GM19397 (cell line): Measurements from ENCODE around the gene RAPSN.

Source experiments
- ATAC-seq: cut with Tn5 transposase; IDR thresholded peaks from one replicate; pipeline ENCODE4 v1.9.1; 2021; ENCODE audit warnings: mild to moderate bottlenecking, moderate library complexity; ENCODE audit not compliant: unreplicated experiment

Gene RAPSN

DNA sequence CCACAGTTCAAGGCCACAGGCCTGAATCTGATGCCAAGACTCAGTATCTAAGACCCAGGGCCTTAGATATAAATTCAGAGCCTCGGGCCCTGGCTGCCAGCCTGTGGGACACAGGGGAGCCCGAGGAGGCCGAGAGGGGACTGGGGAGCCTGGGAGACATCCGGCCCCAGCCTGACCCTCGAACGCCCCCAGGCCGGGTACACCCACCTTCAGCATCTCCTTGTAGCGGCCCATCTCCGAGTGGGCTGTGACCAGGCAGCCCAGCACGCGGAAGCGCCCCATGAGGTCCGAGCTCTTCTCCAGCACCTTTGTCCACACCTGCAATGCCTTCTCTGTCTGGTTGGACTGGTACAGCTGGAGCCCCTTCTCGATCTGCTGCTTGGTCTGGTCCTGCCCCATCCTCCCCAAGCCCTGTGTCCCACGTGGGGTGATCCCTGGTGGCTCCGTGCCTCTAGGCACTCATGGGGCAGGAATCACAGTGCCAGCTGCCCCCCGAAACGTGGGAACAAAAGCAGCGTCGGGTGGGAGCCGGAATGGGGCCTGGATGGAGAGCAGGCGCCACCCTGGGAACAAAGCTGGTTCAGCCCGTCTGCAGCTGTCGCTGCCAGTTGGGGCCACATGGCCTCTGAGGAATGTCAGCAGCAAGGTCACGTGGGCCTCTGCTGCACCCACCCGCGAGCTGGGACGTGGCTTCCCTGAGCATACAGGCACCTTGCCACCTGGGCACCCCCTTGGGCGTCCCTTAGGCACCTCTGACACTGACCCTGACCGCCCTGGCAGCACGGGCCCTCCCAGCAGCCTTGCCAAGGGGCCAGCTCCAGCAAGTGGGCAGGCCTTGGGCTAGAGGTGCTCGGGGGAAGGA is at the start of gene RAPSN:
RAPSN (minus strand) TSS at position 571 of the 862 bp plus-strand sequence; CDS start at position 399, 172 bp downstream.
- no peak for ATAC-seq

DNA sequence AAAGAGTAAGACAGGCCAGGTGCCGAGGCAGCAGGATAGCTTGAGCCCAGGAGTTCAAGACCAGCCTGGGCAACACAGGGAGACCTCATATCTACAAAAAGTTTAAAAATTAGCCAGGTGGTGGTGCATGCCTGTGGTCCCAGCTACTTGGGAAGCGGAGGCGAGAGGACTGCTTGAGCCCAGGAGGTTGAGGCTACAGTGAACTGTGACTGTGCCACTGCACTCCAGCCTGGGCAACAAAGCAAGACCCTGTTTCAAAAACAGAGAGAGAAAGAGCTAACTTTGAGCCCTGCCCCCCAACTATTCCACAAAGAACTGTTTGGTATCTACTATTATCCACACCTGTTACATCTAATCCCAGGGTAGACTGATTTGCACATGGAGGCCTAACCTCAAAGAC is 49.2 kb upstream of the RAPSN start:
- no peak for ATAC-seq

DNA sequence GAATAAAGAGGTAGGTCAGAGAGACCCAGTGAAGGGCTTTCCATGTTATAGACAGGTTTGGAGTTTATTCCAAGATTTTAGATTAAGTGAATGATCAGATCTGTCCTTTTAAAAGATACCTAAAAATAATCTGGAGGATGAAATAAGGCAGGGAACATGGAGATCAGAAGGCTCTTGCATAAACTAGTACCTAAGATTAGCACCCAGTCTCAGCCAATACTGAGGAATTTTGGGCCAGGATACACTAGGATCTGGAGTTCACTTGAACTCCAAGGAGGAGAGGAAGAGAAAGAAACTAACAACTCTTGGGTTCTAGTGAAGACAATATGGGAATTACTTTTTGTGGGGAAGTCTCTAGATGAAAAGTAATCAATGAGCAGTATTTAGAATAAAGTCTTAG is 47.9 kb upstream of the RAPSN start:
- no peak for ATAC-seq

GRCh38 chr11:47495856-47496217 is 46.9 kb upstream of the RAPSN start:
- no peak for ATAC-seq

GRCh38 chr11:47495011-47495855 is 46.3 kb upstream of the RAPSN start:
- ATAC-seq: no peak

DNA sequence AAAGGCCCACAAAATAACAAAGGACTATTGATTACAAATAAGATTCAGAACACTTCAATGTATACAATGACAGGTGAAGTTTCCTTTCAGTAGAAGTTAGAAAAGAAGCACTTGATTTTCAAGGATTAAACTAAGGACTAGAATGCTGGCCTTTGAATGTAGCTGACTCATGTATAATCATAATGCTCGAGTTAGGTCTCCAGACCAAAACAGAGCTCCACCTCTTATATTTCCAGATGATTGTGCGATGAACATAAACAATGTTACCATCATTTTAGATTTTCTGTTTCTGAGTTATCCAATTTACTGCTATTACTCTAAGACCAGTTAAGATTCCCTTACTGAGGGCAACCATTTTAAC is 40.4 kb upstream of the RAPSN start:
- ATAC-seq: no peak

DNA sequence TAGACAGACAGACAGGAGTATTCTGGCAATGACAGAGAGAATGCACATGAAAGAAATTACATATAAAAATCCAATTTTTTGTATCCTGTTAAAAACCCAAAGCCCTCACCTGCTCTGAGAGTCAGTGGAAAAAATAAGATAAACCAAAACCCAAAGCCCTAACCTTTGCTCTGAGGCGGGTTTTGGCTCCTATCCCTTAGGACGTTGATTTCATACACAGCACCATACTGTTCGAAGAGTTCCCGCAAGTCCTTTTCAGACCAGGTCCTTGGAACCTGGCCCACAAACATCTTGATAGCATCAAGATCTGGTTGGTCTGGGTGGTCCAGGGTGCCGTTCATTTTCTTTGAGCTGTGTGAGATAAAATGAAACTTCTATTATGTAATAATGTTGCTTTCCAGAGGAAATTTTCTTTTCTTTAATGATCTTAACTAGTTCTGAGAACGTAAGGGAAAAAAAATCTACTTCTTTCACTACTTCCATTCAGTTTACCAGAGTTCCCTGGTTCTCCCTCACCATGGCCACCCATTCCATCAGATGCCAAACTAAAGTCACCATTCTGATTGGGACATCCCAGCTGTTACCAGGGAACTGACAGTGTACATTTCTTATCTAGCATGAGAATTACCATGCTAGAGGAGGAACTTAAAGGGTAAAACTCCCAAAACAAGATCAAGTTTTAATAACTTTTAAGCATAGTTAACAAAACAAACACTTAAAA is 39.9 kb upstream of the RAPSN start:
- ATAC-seq: no peak

DNA sequence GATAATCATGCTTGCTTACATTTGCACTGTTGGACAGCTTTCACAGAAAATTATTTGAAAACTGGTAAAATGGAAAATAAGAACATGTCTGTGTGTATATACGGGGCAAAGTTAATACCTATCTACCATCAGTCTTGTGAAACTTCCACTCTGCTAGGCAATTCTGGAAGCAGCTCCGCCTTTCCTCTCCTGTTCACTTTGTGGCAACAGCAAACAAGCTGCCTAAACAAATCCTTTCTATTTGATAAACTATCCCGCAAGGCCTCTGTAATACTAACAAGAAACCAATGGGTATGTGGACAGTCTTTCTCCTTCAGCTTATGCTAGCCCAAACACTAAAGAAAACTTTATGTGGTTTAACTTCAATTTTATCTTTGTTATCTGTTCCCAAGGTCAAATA is 39.2 kb upstream of the RAPSN start:
- no peak for ATAC-seq

- no peak for ATAC-seq
Measured at GRCh38 chr11:47487421-47487820, 38.5 kb upstream of the RAPSN start.

DNA sequence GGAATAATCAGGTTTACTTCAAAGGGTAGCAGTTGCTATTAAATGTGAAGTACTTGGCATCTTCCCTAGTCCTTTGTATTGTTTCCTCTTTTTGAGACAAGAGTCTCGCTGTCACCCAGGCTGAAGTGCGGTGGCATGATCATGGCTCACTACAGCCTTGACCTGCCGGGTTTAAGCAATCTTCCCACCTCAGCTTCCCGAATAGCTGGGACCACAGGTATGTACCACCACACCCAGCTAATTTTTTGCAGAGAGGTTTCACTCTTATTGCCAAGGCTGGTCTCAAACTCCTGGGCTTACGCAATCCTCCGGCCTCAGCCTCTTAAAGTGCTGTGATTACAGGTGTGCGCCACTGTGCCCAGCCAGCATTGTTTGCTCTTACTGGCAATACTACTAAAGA is 36.2 kb upstream of the RAPSN start:
- ATAC-seq: no peak

DNA sequence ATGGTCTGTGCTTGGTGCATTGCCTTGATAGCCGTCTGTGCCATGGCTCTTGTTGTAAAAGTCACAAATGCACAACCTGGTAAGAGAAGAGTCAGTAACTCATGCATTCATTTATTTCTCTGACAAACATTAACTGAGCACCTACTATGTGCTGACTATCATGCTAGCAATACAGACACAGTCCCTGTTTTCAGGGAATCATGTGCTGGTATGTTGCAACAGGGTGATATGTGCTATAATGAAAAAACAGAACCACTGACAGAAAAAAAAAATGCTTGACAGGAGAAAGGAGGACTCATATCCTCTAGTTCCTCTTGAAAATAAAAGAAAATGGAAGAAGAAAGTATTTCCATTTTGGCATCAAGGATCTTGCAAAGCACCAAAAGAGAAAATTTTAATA is 34.5 kb upstream of the RAPSN start:
- ATAC-seq: no peak

DNA sequence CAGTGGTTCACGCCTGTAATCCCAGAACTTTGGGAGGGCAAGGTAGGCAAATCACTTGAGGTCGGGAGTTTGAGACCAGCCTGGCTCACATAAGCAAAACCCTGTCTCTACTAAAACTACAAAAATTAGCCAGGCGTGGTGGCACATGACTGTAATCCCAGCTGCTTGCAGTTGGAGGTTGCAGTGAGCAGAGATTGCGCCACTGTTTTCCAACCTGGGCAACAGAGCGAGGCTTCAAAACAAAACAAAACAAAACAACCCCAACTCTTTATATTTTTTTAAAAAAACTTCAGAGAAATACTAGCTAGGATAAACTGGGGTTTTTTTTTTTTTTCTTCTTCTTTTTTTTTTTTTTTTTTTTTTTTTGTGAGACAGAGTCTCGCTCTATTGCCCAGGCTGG is 31.8 kb upstream of the RAPSN start:
- no peak for ATAC-seq

GRCh38 chr11:47478651-47479329 is 29.9 kb upstream of the RAPSN start:
- ATAC-seq: no peak

- ATAC-seq: no peak
Measured at GRCh38 chr11:47477753-47478152, 28.8 kb upstream of the RAPSN start.

- no peak for ATAC-seq
Measured at GRCh38 chr11:47477323-47477722, 28.4 kb upstream of the RAPSN start.

- ATAC-seq: no peak
Measured at GRCh38 chr11:47470671-47471070, 21.7 kb upstream of the RAPSN start.

DNA sequence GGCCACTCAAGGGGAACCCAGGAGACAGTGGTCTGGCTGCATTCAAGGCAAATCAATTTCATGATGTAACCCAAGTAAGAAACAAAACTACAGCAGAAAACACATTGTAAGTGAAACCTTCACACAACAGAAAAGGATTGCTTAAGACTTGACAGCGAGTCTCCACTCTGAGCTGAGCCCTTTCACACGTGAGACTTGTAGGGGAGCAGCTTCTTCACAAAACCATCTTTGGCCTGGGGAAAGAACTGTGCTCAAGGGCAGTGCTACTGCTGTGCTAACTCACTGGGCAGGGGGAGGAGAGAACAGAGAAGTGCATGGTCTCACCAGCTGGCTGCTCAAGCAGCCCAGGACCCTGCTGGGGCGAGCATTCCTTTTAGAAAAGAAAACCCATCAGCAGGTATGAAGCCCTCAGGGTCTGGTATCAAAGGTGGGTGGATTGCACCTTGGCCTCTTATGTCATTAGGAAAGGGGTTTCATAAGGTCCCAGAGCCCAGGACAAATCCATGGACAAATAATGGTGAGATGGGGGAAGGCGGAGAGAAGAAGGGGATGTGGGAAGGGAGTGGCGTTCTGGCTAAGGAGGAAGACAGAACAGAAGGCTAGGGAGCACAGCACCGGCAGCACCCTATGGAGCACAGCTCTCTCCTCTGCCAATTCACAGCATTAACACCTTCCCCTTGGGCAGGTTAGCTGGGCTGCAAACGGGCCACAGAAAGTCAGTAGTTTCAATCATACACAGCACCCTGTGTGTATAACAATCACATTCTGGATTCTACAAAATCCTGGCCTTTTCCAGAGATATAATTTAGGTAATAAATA is 20.6 kb upstream of the RAPSN start:
- no peak for ATAC-seq

- ATAC-seq: no peak
Measured at GRCh38 chr11:47468598-47469214, 19.8 kb upstream of the RAPSN start.

GRCh38 chr11:47467357-47467756 is 18.4 kb upstream of the RAPSN start:
- no peak for ATAC-seq
